Erythroblast (primary cell): ENCODE results near the gene CCDC63.

Source experiments
- GATA1 ChIP-seq: IDR thresholded peaks from 2 replicates; pipeline ENCODE4 v1.6.1; 2011; ENCODE audit warnings: low read depth, mild to moderate bottlenecking, control low read depth, low read length, moderate library complexity
- POLR2A ChIP-seq: IDR thresholded peaks from 2 replicates; pipeline ENCODE4 v1.6.1; 2011; ENCODE audit warnings: mild to moderate bottlenecking, low read length

GRCh38 chr12:110856542-110856941 is 9.8 kb downstream of the CCDC63 start:
- TF ChIP-seq POLR2A, result no peak
- TF ChIP-seq GATA1, result no peak
